Heart left ventricle (tissue), 13 donors: ENCODE measurements around the gene TTC7B.

Experiments used
- CTCF ChIP-seq, 12 donors: fragments of 200-600 bp; sonication (generic) in 4 of 12; IDR thresholded peaks; one replicate each; pipeline versions ENCODE4 v1.5.0 to v1.8.0; 2018 to 2022; ENCODE audit warnings: antibody characterized with exemption in 12 of 12, mild to moderate bottlenecking in 5 of 12
- POLR2A ChIP-seq, 2 donors: fragments of 450-650 bp; IDR thresholded peaks; one replicate each; pipeline ENCODE4 v1.6.1; 2017; ENCODE audit warnings: antibody characterized with exemption in 2 of 2, mild to moderate bottlenecking in 2 of 2, moderate library complexity in 2 of 2
- donor health status: ischemic (EF 13 %, LVEDD 7.1; RV severe dilation, severe dysfunction).
- donor health status: DM: no; HTN: yes; CAD: no.
- donor health status: DM: no; HTN: no; CAD: no.
- donor health status: ischemic (EF 25% LVEDD 6.9; RV normal size, moderate dysfunction).
- donor health status: ischemic (EF 25% LVEDD 5.7; RV mildly dilated, moderate dysfunction).
- donor health status: ischemic (EF 35%, LVEDD 5.7; RV mildly dilated, moderate dysfunction).
- donor health status: nonischemic (EF 11% LVEDD 7.7; RV severe dilation, severe dysfunction).
- donor health status: DM: yes; HTN: yes; CAD: no.
- donor health status: PGD.
- donor health status: ischemic (EF 29% LVEDD 5.4; RV normal size, mild dysfunction).
- donor health status: nonischemic (EF 23%, LVEDD 6.1; RV moderate dilation, normal function).

GRCh38 chr14:90538716-90539495, 277.3 kb downstream of the TTC7B start:
- TF ChIP-seq CTCF (IDR thresholded peaks at IDR 0.05) (no peak), POLR2A (IDR thresholded peaks at IDR 0.05) (no peak)
